GM13977 (cell line): ENCODE data around the gene UBASH3A.

ENCODE experiments used
- DNase-seq: peaks from one replicate; pipeline ENCODE4 v3.0.0; 2012; ENCODE audit warnings: low spot score
- CTCF ChIP-seq: IDR thresholded peaks from 2 replicates; pipeline ENCODE4 v1.5.1; 2012; ENCODE audit warnings: mild to moderate bottlenecking, control low read depth; ENCODE audit not compliant: insufficient read depth; ENCODE audit errors: extremely low read depth, missing control alignments
- in situ Hi-C: fragments of 300-500 bp; cut with MboI; formaldehyde crosslinking; loops from one replicate; pipeline ENCODE4 v1.12.0; 2022; ENCODE audit warnings: low sequenced_read_pairs, low pct_unique_long_range_greater_than_20kb, mixed read lengths, inconsistent platforms; ENCODE audit not compliant: unreplicated experiment

UBASH3A gene

GRCh38 chr21:42411891-42412635 lies 8.4 kb downstream of the UBASH3A start:
- in situ Hi-C loops = no loop called here
- no peak for TF ChIP-seq CTCF
- DNase-seq = no peak

GRCh38 chr21:42412636-42412933 lies 8.9 kb downstream of the UBASH3A start:
- no peak for TF ChIP-seq CTCF
- in situ Hi-C loops = no loop called here

GRCh38 chr21:42413093-42413492 lies 9.4 kb downstream of the UBASH3A start:
- in situ Hi-C loops = no loop called here
- TF ChIP-seq CTCF = no peak
- DNase-seq = no peak

More at GRCh38 chr21:42412636-42412933, 8.9 kb downstream of the UBASH3A start:
- no peak for DNase-seq

GRCh38 chr21:42413500-42413899 lies 9.8 kb downstream of the UBASH3A start:
- in situ Hi-C loops = no loop called here
- DNase-seq = no peak

GRCh38 chr21:42414066-42414465 lies 10.4 kb downstream of the UBASH3A start:
- in situ Hi-C loops = no loop called here
- TF ChIP-seq CTCF = no peak
- DNase-seq = no peak

More at GRCh38 chr21:42413500-42413899, 9.8 kb downstream of the UBASH3A start:
- no peak for TF ChIP-seq CTCF

GRCh38 chr21:42414553-42414927 lies 10.8 kb downstream of the UBASH3A start:
- in situ Hi-C loops = no loop called here
- TF ChIP-seq CTCF = no peak

More at GRCh38 chr21:42414553-42414927, 10.8 kb downstream of the UBASH3A start:
- DNase-seq = no peak
